Mesendoderm (in vitro differentiated cells): Measurements from ENCODE around the gene SPATA1.
A peak's percentile ranks its signal among the peaks of the same experiment; 100 is the strongest.
"Not testable (repeated sequence)": the region's sequence is repeated elsewhere in the genome, so short reads cannot be mapped to it uniquely, and the experiment has no call there.

Source experiments
- DNase-seq: peaks from one replicate; pipeline ENCODE4 v3.0.0; 2013
- H2AK5ac ChIP-seq: 2 replicates; pipeline ENCODE4 v1.6.1; 2013; ENCODE audit warnings: low read length, inconsistent platforms
- H2BK120ac ChIP-seq: 2 replicates; pipeline ENCODE4 v1.6.1; 2013; ENCODE audit warnings: low read depth, mild to moderate bottlenecking, low read length, moderate library complexity, mixed read lengths
- H2BK15ac ChIP-seq: replicated peaks from 2 replicates; pipeline ENCODE4 v1.6.1; 2013; ENCODE audit warnings: low read depth, mild to moderate bottlenecking, moderate library complexity
- H2BK5ac ChIP-seq: 2 replicates; pipeline ENCODE4 v1.6.1; 2013; ENCODE audit warnings: low read length, inconsistent platforms
- H3K18ac ChIP-seq: 2 replicates; pipeline ENCODE4 v1.6.1; 2013; ENCODE audit warnings: mild to moderate bottlenecking, low read length, mixed read lengths
- H3K23ac ChIP-seq: one replicate; pipeline ENCODE4 v1.6.1; 2013; ENCODE audit warnings: low read length
- H3K27ac ChIP-seq: 2 replicates; pipeline ENCODE4 v1.5.1; 2013; ENCODE audit warnings: low read depth, mild to moderate bottlenecking, inconsistent platforms, low read length, moderate library complexity
- H3K27me3 ChIP-seq: 2 replicates; pipeline ENCODE4 v1.6.1; 2013; ENCODE audit warnings: low read length, control low read depth, mild to moderate bottlenecking, inconsistent platforms; ENCODE audit not compliant: insufficient read depth, poor library complexity
- H3K36me3 ChIP-seq: 2 replicates; pipeline ENCODE4 v1.6.1; 2013; ENCODE audit warnings: low read length, inconsistent platforms; ENCODE audit not compliant: control insufficient read depth, insufficient read depth
- H3K4ac ChIP-seq: one replicate; pipeline ENCODE4 v1.6.1; 2013; ENCODE audit warnings: low read depth, mild to moderate bottlenecking, low read length, moderate library complexity
- H3K4me1 ChIP-seq: 2 replicates; pipeline ENCODE4 v1.6.1; 2013; ENCODE audit warnings: low read depth, low read length, inconsistent platforms; ENCODE audit not compliant: control insufficient read depth
- H3K4me2 ChIP-seq: 2 replicates; pipeline ENCODE4 v1.6.1; 2013; ENCODE audit warnings: low read length
- H3K4me3 ChIP-seq: 2 replicates; pipeline ENCODE4 v1.5.1; 2013; ENCODE audit warnings: mild to moderate bottlenecking, low read length
- H3K56ac ChIP-seq: one replicate; pipeline ENCODE4 v1.6.1; 2013; ENCODE audit warnings: low read length
- H3K79me1 ChIP-seq: 2 replicates; pipeline ENCODE4 v1.6.1; 2013; ENCODE audit warnings: low read length, inconsistent platforms
- H3K79me2 ChIP-seq: 2 replicates; pipeline ENCODE4 v1.6.1; 2013; ENCODE audit warnings: mild to moderate bottlenecking, low read length; ENCODE audit not compliant: control insufficient read depth, insufficient read depth
- H3K9ac ChIP-seq: 2 replicates; pipeline ENCODE4 v1.6.1; 2013; ENCODE audit warnings: low read length, inconsistent platforms
- H4K5ac ChIP-seq: one replicate; pipeline ENCODE4 v1.6.1; 2013; ENCODE audit warnings: low read length
- H4K8ac ChIP-seq: one replicate; pipeline ENCODE4 v1.6.1; 2013; ENCODE audit warnings: low read depth, mild to moderate bottlenecking, control low read depth, low read length, moderate library complexity
- WGBS: extraction: QIAGEN DNeasy Blood & Tissue Kit; methylation state at CpG from one replicate; pipeline ENCODE4 v1.1.7; 2013; ENCODE audit warnings: low lambda C conversion rate, missing lambda C conversion rate; ENCODE audit not compliant: insufficient coverage; ENCODE audit errors: extremely low coverage; 5-methylcytosine and 5-hydroxymethylcytosine counted together

SPATA1 gene

GRCh38 chr1:84583648-84584047, 77.5 kb downstream of the SPATA1 start:
- Histone ChIP-seq H2AK5ac (no peak overlapping the region), H3K79me2 (no peaks in the 10 kb centered on the region), H4K8ac (no peak overlapping the region), H3K4me3 (no peak overlapping the region), H2BK120ac (no peak overlapping the region), H3K56ac (peak overlapping the region; percentile 47), H3K79me1 (no peaks in the 10 kb centered on the region), H3K9ac (no peak overlapping the region), H3K27ac (no peak overlapping the region), H2BK15ac (peak overlapping the region; percentile 25), H3K36me3 (no peaks in the 10 kb centered on the region), H3K23ac (no peak overlapping the region), H4K5ac (no peak overlapping the region), H2BK5ac (no peak overlapping the region), H3K4me1 (peaks cover 2% of the 10 kb centered on the region), H3K27me3 (no peaks in the 10 kb centered on the region), H3K4ac (no peak overlapping the region), H3K18ac (peak overlapping the region; percentile 20), H3K4me2 (no peak overlapping the region)
- no peak for DNase-seq
- WGBS: no CpG with 5 or more reads among the region's 10 CpGs

GRCh38 chr1:84584126-84584525, 77.9 kb downstream of the SPATA1 start:
- Histone ChIP-seq H3K56ac (no peak overlapping the region), H4K5ac (no peak overlapping the region), H3K27ac (no peak overlapping the region), H3K79me1 (no peaks in the 10 kb centered on the region), H3K4me3 (no peak overlapping the region), H3K4me1 (peaks cover 2% of the 10 kb centered on the region), H3K27me3 (no peaks in the 10 kb centered on the region), H3K36me3 (no peaks in the 10 kb centered on the region), H3K9ac (no peak overlapping the region), H2AK5ac (no peak overlapping the region), H2BK5ac (no peak overlapping the region), H2BK15ac (no peak overlapping the region), H3K23ac (no peak overlapping the region), H3K4ac (no peak overlapping the region), H2BK120ac (no peak overlapping the region), H3K18ac (peak overlapping the region; percentile 20), H3K79me2 (no peaks in the 10 kb centered on the region), H3K4me2 (no peak overlapping the region), H4K8ac (no peak overlapping the region)
- DNase-seq: no peak
- WGBS: no CpG with 5 or more reads among the region's 2 CpGs

GRCh38 chr1:84585803-84586202, 79.6 kb downstream of the SPATA1 start:
- Histone ChIP-seq H3K18ac (no peak overlapping the region), H3K4ac (no peak overlapping the region), H2AK5ac (no peak overlapping the region), H2BK120ac (no peak overlapping the region), H3K4me3 (no peak overlapping the region), H4K8ac (no peak overlapping the region), H3K4me2 (no peak overlapping the region), H3K9ac (no peak overlapping the region), H3K79me2 (no peaks in the 10 kb centered on the region), H2BK5ac (no peak overlapping the region), H3K56ac (no peak overlapping the region), H3K36me3 (no peaks in the 10 kb centered on the region), H3K4me1 (peaks cover 2% of the 10 kb centered on the region), H3K79me1 (no peaks in the 10 kb centered on the region), H2BK15ac (no peak overlapping the region), H3K27ac (no peak overlapping the region), H4K5ac (no peak overlapping the region), H3K27me3 (no peaks in the 10 kb centered on the region), H3K23ac (no peak overlapping the region)
- no CpG with 5 or more reads among the region's 1 CpG for WGBS
- DNase-seq: no peak

GRCh38 chr1:84587099-84587498, 80.9 kb downstream of the SPATA1 start:
- H3K4me2 ChIP-seq: no peak overlapping the region
- H3K23ac ChIP-seq: no peak overlapping the region
- no peak overlapping the region for H2BK120ac ChIP-seq
- no peaks in the 10 kb centered on the region for H3K79me2 ChIP-seq
- no peaks in the 10 kb centered on the region for H3K36me3 ChIP-seq
- H3K4me1 ChIP-seq: peaks cover 2% of the 10 kb centered on the region
- H3K4ac ChIP-seq: no peak overlapping the region
- H2BK5ac ChIP-seq: no peak overlapping the region
- H2BK15ac ChIP-seq: no peak overlapping the region
- no peak overlapping the region for H3K27ac ChIP-seq
- WGBS: no CpG with 5 or more reads among the region's 3 CpGs
- no peak overlapping the region for H2AK5ac ChIP-seq
- H3K4me3 ChIP-seq: no peak overlapping the region
- no peak overlapping the region for H4K8ac ChIP-seq
- no peaks in the 10 kb centered on the region for H3K27me3 ChIP-seq
- no peak overlapping the region for H3K18ac ChIP-seq
- H3K9ac ChIP-seq: no peak overlapping the region
- H3K79me1 ChIP-seq: no peaks in the 10 kb centered on the region
- H3K56ac ChIP-seq: no peak overlapping the region
- DNase-seq: no peak
- H4K5ac ChIP-seq: no peak overlapping the region

GRCh38 chr1:84594959-84595358, 88.8 kb downstream of the SPATA1 start:
- no CpG with 5 or more reads among the region's 2 CpGs for WGBS
- DNase-seq: not testable (repeated sequence)

GRCh38 chr1:84597011-84597410, 90.8 kb downstream of the SPATA1 start:
- Histone ChIP-seq H3K23ac (no peak overlapping the region), H3K18ac (no peak overlapping the region), H2BK15ac (no peak overlapping the region), H3K4ac (no peak overlapping the region), H3K4me1 (no peaks in the 10 kb centered on the region), H3K27me3 (no peaks in the 10 kb centered on the region), H3K27ac (no peak overlapping the region), H2AK5ac (no peak overlapping the region), H3K79me2 (no peaks in the 10 kb centered on the region), H4K5ac (no peak overlapping the region), H3K79me1 (no peaks in the 10 kb centered on the region), H3K56ac (no peak overlapping the region), H2BK5ac (no peak overlapping the region), H3K36me3 (no peaks in the 10 kb centered on the region), H4K8ac (no peak overlapping the region), H3K4me3 (no peak overlapping the region), H3K4me2 (no peak overlapping the region), H3K9ac (no peak overlapping the region), H2BK120ac (no peak overlapping the region)
- no CpG with 5 or more reads among the region's 1 CpG for WGBS
- DNase-seq: no peak

More at GRCh38 chr1:84594959-84595358, 88.8 kb downstream of the SPATA1 start:
- H2AK5ac ChIP-seq, H3K27me3 ChIP-seq, H3K18ac ChIP-seq, H2BK5ac ChIP-seq, H3K4me1 ChIP-seq, H4K5ac ChIP-seq, H3K4ac ChIP-seq, H3K23ac ChIP-seq, H3K79me2 ChIP-seq, H3K4me2 ChIP-seq, H4K8ac ChIP-seq, H3K79me1 ChIP-seq, H3K36me3 ChIP-seq, H3K56ac ChIP-seq, H2BK120ac ChIP-seq, H3K9ac ChIP-seq, H3K4me3 ChIP-seq, H3K27ac ChIP-seq, H2BK15ac ChIP-seq: not testable (repeated sequence)
